ENCODE measurements around the gene NCOR2. TPM values are rescaled to one million over a fixed set of nuclear protein-coding genes. Genes with fewer than 3 reads are reported as not detected.
A peak's percentile ranks its signal among the peaks of the same experiment; 100 is the strongest.

Gene NCOR2
- total and polyA plus RNA-seq, 10 of the 15 experiments (the other 5 are each of a cell fraction or from before 2014, with no cell fraction given), result 0.43 to 179 (median 14.9) TPM

- peak; percentile 64; the same call in 1 of the 2 replicates for TF ChIP-seq NBN (IDR thresholded peaks at IDR 0.05)
- TF ChIP-seq GABPA (IDR thresholded peaks at IDR 0.05; ENCODE audit: low read depth), result no peak
- no peak for TF ChIP-seq REST (IDR thresholded peaks at IDR 0.05; ENCODE audit: low read depth, low read length)
- peak in 1 of 2 experiments; percentile 87; a peak in 2 of 4 replicates for TF ChIP-seq ETV6 (conservative IDR thresholded peaks at IDR 0.05 in 1 of 2, IDR thresholded peaks at IDR 0.05 in 1 of 2; ENCODE audit: borderline replicate concordance in 1 of 2, low read depth in 1 of 2)
- no peak for TF ChIP-seq ZNF207 (IDR thresholded peaks at IDR 0.05; ENCODE audit: borderline replicate concordance)
- no peak for TF ChIP-seq MEF2B (IDR thresholded peaks at IDR 0.05; ENCODE audit: partially characterized antibody, poor library complexity, severe bottlenecking)
- no peak for TF ChIP-seq SUPT20H (IDR thresholded peaks at IDR 0.05; ENCODE audit: borderline replicate concordance, control insufficient read depth, low read depth, low read length)
- peak; percentile 80; the same call in 1 of the 2 replicates for TF ChIP-seq MXI1 (IDR thresholded peaks at IDR 0.05; ENCODE audit: low read depth, low read length)
- no peak for TF ChIP-seq E2F4 (IDR thresholded peaks at IDR 0.05; ENCODE audit: low read depth, low read length)
- peak; percentile 63 for TF ChIP-seq MTA2 (IDR thresholded peaks at IDR 0.05; ENCODE audit: low read depth)
- peak; percentile 37; the same call in 1 of the 2 replicates for TF ChIP-seq CREB1 (IDR thresholded peaks at IDR 0.05; ENCODE audit: low read depth)
- no peak for TF ChIP-seq ZNF622 (IDR thresholded peaks at IDR 0.05)
- no peak for TF ChIP-seq BACH1 (IDR thresholded peaks at IDR 0.05; ENCODE audit: borderline replicate concordance)
- TF ChIP-seq E4F1 (IDR thresholded peaks at IDR 0.05; ENCODE audit: borderline replicate concordance, partially characterized antibody), result no peak
- TF ChIP-seq TCF12 (IDR thresholded peaks at IDR 0.05; ENCODE audit: low read depth, low read length), result peak; percentile 76; the same call in 1 of the 2 replicates
- peak in 1 of 2 experiments; percentile 48; a peak in 2 of 3 replicates for TF ChIP-seq EGR1 (IDR thresholded peaks at IDR 0.05; ENCODE audit: borderline replicate concordance in 1 of 2, low read depth in 2 of 2, low read length in 2 of 2)
- TF ChIP-seq TARDBP (IDR thresholded peaks at IDR 0.05; ENCODE audit: borderline replicate concordance), result no peak
- no peak for TF ChIP-seq POLR2AphosphoS5 (IDR thresholded peaks at IDR 0.05; ENCODE audit: low read length)
- no peak for TF ChIP-seq FOXK2 (IDR thresholded peaks at IDR 0.05)
Observed at GRCh38 chr12:124545508-124546418, 21.6 kb downstream of the NCOR2 start (continued).
